Measurements from ENCODE around the gene P2RY8.

DNA sequence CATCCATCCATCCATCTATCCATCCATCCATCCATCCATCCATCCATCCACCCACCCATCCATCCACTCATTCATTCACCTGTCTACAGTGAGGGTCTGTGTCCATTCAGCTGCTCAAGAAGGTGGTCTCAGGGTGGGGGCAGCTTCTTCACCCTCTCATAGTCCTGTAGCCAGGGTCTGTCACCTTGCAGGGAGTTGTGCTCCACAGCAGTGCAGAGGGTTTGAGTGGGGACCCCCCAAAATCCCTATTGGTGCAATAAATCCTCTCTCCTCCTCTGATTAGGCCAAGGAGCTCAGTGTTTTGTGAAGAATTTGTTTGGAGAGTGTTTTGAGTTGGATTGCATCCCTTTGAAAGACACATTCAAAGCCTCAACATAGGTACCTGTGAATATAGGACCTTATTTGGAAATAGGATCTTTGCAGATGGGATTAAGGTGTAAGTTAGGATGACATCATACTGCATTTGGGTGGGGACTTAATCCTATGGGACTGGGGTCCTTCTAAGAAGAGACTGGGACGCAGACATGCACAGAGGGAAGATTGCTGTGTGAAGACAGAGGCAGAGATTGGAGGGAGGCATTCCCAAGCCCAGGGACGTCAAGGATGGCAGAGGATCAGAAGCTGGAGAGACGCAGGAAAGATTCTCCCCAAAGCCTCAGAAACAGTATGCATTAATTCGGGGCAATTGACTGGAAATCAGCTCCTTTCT is 12.0 kb downstream of the P2RY8 start:
- TF ChIP-seq, protein P1, sequence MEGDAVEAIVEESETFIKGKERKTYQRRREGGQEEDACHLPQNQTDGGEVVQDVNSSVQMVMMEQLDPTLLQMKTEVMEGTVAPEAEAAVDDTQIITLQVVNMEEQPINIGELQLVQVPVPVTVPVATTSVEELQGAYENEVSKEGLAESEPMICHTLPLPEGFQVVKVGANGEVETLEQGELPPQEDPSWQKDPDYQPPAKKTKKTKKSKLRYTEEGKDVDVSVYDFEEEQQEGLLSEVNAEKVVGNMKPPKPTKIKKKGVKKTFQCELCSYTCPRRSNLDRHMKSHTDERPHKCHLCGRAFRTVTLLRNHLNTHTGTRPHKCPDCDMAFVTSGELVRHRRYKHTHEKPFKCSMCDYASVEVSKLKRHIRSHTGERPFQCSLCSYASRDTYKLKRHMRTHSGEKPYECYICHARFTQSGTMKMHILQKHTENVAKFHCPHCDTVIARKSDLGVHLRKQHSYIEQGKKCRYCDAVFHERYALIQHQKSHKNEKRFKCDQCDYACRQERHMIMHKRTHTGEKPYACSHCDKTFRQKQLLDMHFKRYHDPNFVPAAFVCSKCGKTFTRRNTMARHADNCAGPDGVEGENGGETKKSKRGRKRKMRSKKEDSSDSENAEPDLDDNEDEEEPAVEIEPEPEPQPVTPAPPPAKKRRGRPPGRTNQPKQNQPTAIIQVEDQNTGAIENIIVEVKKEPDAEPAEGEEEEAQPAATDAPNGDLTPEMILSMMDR (IDR thresholded peaks at IDR 0.05; ENCODE audit: low read depth, low read length, poor library complexity, severe bottlenecking) = no peak
- no peak for TF ChIP-seq EZH2phosphoT487 (IDR thresholded peaks at IDR 0.05; ENCODE audit: borderline replicate concordance, low read length)

Measured in DOHH2 (cell line).